Left ventricle myocardium superior (tissue), 1 donor: ENCODE data around the gene CAMK2N2. TPM values are rescaled to one million over a fixed set of nuclear protein-coding genes. Genes with fewer than 3 reads are reported as not detected.
A peak's percentile ranks its signal among the peaks of the same experiment; 100 is the strongest.

Source experiments
- ATAC-seq: fragments of 200-7000 bp; cut with Tn5 transposase; one replicate; pipeline ENCODE4 v1.9.1; 2020; ENCODE audit warnings: mild to moderate bottlenecking, moderate library complexity
- DNase-seq: peaks from one replicate; pipeline ENCODE4 v3.0.0-alpha.2; 2020
- intact Hi-C: fragments of 100-400 bp; cut with micrococcal nuclease; formaldehyde crosslinking; loops from one replicate; pipeline ENCODE4 v1.11.0; 2022
- total RNA-seq: library from RNA; stranded (reverse); fragmentation: NEBNext Ultra II Directional; extraction: Animal tissue kit (Norgen Biotek cat#: 25700); gene quantifications from one replicate; pipeline ENCODE4 v1.2.1, GENCODE V29; 2021
- donor health status: DM: no; HTN: yes; CAD: no; lungs with severe emphysema.

CAMK2N2 gene
- total RNA-seq, 1 donor from 2014 or later, result not detected

- intact Hi-C loops, result no loop called here
- ATAC-seq (peak; percentile 5), DNase-seq (no peak)
Observed at GRCh38 chr3:184242297-184242685, 19.1 kb downstream of the CAMK2N2 start.

GRCh38 chr3:184241447-184242296 lies 19.7 kb downstream of the CAMK2N2 start:
- DNase-seq (peak; percentile 64), ATAC-seq (peak; percentile 82)
- intact Hi-C loops, result no loop called here

GRCh38 chr3:184241141-184241446 lies 20.3 kb downstream of the CAMK2N2 start:
- DNase-seq (no peak), ATAC-seq (no peak)
- intact Hi-C loops, result no loop called here

- DNase-seq (no peak), ATAC-seq (no peak)
- intact Hi-C loops, result no loop called here
Observed at GRCh38 chr3:184240384-184241140, 20.8 kb downstream of the CAMK2N2 start.

GRCh38 chr3:184239708-184240107 lies 21.6 kb downstream of the CAMK2N2 start:
- ATAC-seq, result no peak
- intact Hi-C loops, result no loop called here
- DNase-seq, result no peak

GRCh38 chr3:184239221-184239620 lies 22.1 kb downstream of the CAMK2N2 start:
- DNase-seq (no peak), ATAC-seq (no peak)
- intact Hi-C loops, result no loop called here

GRCh38 chr3:184238246-184238818 lies 23.0 kb downstream of the CAMK2N2 start:
- no peak for DNase-seq
- intact Hi-C loops, result no loop called here
- ATAC-seq, result no peak

GRCh38 chr3:184237807-184238206 lies 23.5 kb downstream of the CAMK2N2 start:
- DNase-seq (no peak), ATAC-seq (no peak)
- intact Hi-C loops, result no loop called here

- DNase-seq (no peak), ATAC-seq (no peak)
- intact Hi-C loops, result no loop called here
Observed at GRCh38 chr3:184237211-184237610, 24.1 kb downstream of the CAMK2N2 start.

- intact Hi-C loops, result no loop called here
- DNase-seq, result no peak
- ATAC-seq, result no peak
Observed at GRCh38 chr3:184236636-184237035, 24.7 kb downstream of the CAMK2N2 start.

- no peak for DNase-seq
- intact Hi-C loops, result no loop called here
- no peak for ATAC-seq
Observed at GRCh38 chr3:184236033-184236410, 25.3 kb downstream of the CAMK2N2 start.

GRCh38 chr3:184235381-184236032 lies 25.8 kb downstream of the CAMK2N2 start:
- intact Hi-C loops, result no loop called here

GRCh38 chr3:184234671-184235380 lies 26.5 kb downstream of the CAMK2N2 start:
- DNase-seq (no peak), ATAC-seq (no peak)

More at GRCh38 chr3:184235381-184236032, 25.8 kb downstream of the CAMK2N2 start:
- no peak for DNase-seq
- ATAC-seq, result no peak

GRCh38 chr3:184234224-184234623 lies 27.1 kb downstream of the CAMK2N2 start:
- intact Hi-C loops, result no loop called here
- ATAC-seq, result no peak
- DNase-seq, result peak; percentile 44

More at GRCh38 chr3:184234671-184235380, 26.5 kb downstream of the CAMK2N2 start:
- intact Hi-C loops, result no loop called here

GRCh38 chr3:184233127-184233843 lies 28.1 kb downstream of the CAMK2N2 start:
- ATAC-seq, result no peak
- intact Hi-C loops, result no loop called here

GRCh38 chr3:184231671-184232070 lies 29.7 kb downstream of the CAMK2N2 start:
- ATAC-seq (no peak), DNase-seq (no peak)
- intact Hi-C loops, result no loop called here

More at GRCh38 chr3:184233127-184233843, 28.1 kb downstream of the CAMK2N2 start:
- DNase-seq, result no peak

- DNase-seq, result no peak
- intact Hi-C loops, result no loop called here
- no peak for ATAC-seq
Observed at GRCh38 chr3:184230603-184231528, 30.5 kb downstream of the CAMK2N2 start.
